PC-9 (cell line): ENCODE results near the gene CPXM1. TPM values are rescaled to one million over a fixed set of nuclear protein-coding genes. Genes with fewer than 3 reads are reported as not detected.
"Not testable (repeated sequence)": the region's sequence is repeated elsewhere in the genome, so short reads cannot be mapped to it uniquely, and the experiment has no call there.

Experiments
- BruUV-seq: library from RNA; stranded (reverse); fragments of 400-500 nt; replicated peaks from 2 replicates; lab custom pipeline; 2021; lab: Mats Ljungman, UMichigan
- CTCF ChIA-PET: fragments of 300-600 bp; sonication (Branson Sonifier 250); formaldehyde crosslinking; loops from one replicate; lab custom pipeline; 2022; ENCODE audit warnings: antibody characterized with exemption; lab: Charles Lee
- POLR2A ChIA-PET: fragments of 300-600 bp; sonication (Branson Sonifier 250); formaldehyde crosslinking; loops from one replicate; lab custom pipeline; 2022; ENCODE audit warnings: antibody characterized with exemption; ENCODE audit not compliant: unreplicated experiment; lab: Charles Lee
- DNase-seq, 2 experiments: peaks; one replicate each; pipeline versions ENCODE4 v3.0.0 to v3.0.0-alpha.2; 2015 to 2022; ENCODE audit warnings: mixed read lengths in 1 of 2
- H2AFZ ChIP-seq: fragments of 200-600 bp; sonication (generic); 2 replicates; pipeline ENCODE4 v1.8.1; 2017; ENCODE audit warnings: antibody characterized with exemption
- H3F3A ChIP-seq: fragments of 200-600 bp; sonication (generic); 2 replicates; pipeline ENCODE4 v1.8.1; 2017; ENCODE audit warnings: antibody characterized with exemption, mild to moderate bottlenecking, low read depth; ENCODE audit not compliant: insufficient read depth
- H3K27ac ChIP-seq: fragments of 200-600 bp; sonication (generic); 2 replicates; pipeline ENCODE4 v1.6.1; 2016; ENCODE audit warnings: mixed run types
- H3K27me3 ChIP-seq: fragments of 200-600 bp; sonication (generic); 2 replicates; pipeline ENCODE4 v1.6.1; 2016; ENCODE audit warnings: low read depth, mixed run types; ENCODE audit not compliant: insufficient read depth
- H3K36me3 ChIP-seq: fragments of 200-600 bp; sonication (generic); 2 replicates; pipeline ENCODE4 v1.6.1; 2016; ENCODE audit warnings: low read depth, mixed run types
- H3K4me1 ChIP-seq: fragments of 200-600 bp; sonication (generic); replicated peaks from 2 replicates; pipeline ENCODE4 v1.6.1; 2016; ENCODE audit warnings: mixed run types; ENCODE audit not compliant: insufficient read depth
- H3K4me2 ChIP-seq: fragments of 200-600 bp; sonication (generic); 2 replicates; pipeline ENCODE4 v1.6.1; 2017; ENCODE audit warnings: mixed run types
- H3K4me3 ChIP-seq: fragments of 200-600 bp; sonication (generic); 2 replicates; pipeline ENCODE4 v1.6.1; 2016; ENCODE audit warnings: mixed run types
- H3K79me2 ChIP-seq: fragments of 200-600 bp; sonication (generic); 2 replicates; pipeline ENCODE4 v1.6.1; 2017; ENCODE audit warnings: low read depth, mixed run types
- H3K9me2 ChIP-seq: fragments of 200-600 bp; sonication (generic); 2 replicates; pipeline ENCODE4 v1.8.1; 2017; ENCODE audit warnings: mild to moderate bottlenecking; ENCODE audit not compliant: insufficient read depth
- H3K9me3 ChIP-seq: fragments of 200-600 bp; sonication (generic); 2 replicates; pipeline ENCODE4 v1.8.1; 2016; ENCODE audit warnings: low read depth; ENCODE audit not compliant: insufficient read depth
- H4K20me1 ChIP-seq: fragments of 200-600 bp; sonication (generic); 2 replicates; pipeline ENCODE4 v1.8.1; 2017; ENCODE audit not compliant: insufficient read depth
- EZH2 ChIP-seq: fragments of 200-600 bp; sonication (generic); IDR thresholded peaks from 2 replicates; pipeline ENCODE4 v1.8.0; 2017; ENCODE audit warnings: antibody characterized with exemption, low read depth
- intact Hi-C: fragments of 100-400 bp; cut with micrococcal nuclease; formaldehyde crosslinking; loops from one replicate; pipeline ENCODE4 v1.10.0; 2022; ENCODE audit not compliant: unreplicated experiment
- total RNA-seq: library from RNA; stranded (reverse); gene quantifications from 2 replicates; pipeline ENCODE4 v1.2.3, GENCODE V29; 2021
- TF ChIP-seq, protein P1 (sequence below): fragments of 200-600 bp; sonication (generic); conservative IDR thresholded peaks from 2 replicates; pipeline ENCODE4 v1.6.1; 2017; ENCODE audit warnings: mixed run types, antibody characterized with exemption, mild to moderate bottlenecking, moderate library complexity

CPXM1 gene
- total RNA-seq, 1 experiment from 2014 or later, result not detected

DNA sequence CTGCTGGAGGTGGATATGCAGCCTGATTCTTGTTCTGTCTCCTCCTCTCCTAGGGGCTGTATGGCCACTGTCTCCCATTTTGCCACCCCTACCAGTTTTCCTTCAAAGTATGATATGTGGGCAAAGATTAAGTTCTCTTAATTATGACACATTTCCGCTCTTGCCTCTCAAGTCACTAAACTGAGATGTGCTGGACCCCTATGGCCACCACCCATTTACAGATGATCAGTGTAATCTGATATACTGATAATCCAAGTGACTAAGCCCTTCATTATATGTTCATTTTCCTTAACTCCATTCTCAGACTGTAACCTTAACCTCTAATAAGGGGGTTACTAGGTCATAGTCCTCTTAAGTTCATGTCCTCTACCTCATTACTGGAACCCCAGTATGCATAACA is 13.6 kb upstream of the CPXM1 start:
- DNase-seq, result peak in 1 of 2 experiments; percentile 69
- Histone ChIP-seq H3K9me3 (no peaks in the 10 kb centered on the region), H3K36me3 (no peaks in the 10 kb centered on the region), H3F3A (peaks cover 21% of the 10 kb centered on the region), H2AFZ (no peak overlapping the region), H3K27me3 (no peaks in the 10 kb centered on the region), H3K4me2 (peak overlapping the region; percentile 71), H4K20me1 (no peaks in the 10 kb centered on the region), H3K4me3 (no peak overlapping the region), H3K79me2 (no peaks in the 10 kb centered on the region), H3K27ac (peak overlapping the region; percentile 63), H3K9me2 (no peaks in the 10 kb centered on the region), H3K4me1 (peaks cover 28% of the 10 kb centered on the region)
- ChIA-PET CTCF (interaction anchor here (1.2 kb wide), 1 partner anchor 46 kb away, joined by 3 read pairs; no protein-coding TSS in a partner anchor), POLR2A (interaction anchor here (0.6 kb wide), 1 partner anchor 394 kb away, joined by 24 read pairs; no protein-coding TSS in a partner anchor)
- no TSS peak for BruUV-seq
- intact Hi-C loops, result loop anchor here (1.0 kb wide), 1 partner anchor 46 kb away; no protein-coding TSS in a partner anchor
- TF ChIP-seq EZH2, result no peak
- TF ChIP-seq, protein P1, sequence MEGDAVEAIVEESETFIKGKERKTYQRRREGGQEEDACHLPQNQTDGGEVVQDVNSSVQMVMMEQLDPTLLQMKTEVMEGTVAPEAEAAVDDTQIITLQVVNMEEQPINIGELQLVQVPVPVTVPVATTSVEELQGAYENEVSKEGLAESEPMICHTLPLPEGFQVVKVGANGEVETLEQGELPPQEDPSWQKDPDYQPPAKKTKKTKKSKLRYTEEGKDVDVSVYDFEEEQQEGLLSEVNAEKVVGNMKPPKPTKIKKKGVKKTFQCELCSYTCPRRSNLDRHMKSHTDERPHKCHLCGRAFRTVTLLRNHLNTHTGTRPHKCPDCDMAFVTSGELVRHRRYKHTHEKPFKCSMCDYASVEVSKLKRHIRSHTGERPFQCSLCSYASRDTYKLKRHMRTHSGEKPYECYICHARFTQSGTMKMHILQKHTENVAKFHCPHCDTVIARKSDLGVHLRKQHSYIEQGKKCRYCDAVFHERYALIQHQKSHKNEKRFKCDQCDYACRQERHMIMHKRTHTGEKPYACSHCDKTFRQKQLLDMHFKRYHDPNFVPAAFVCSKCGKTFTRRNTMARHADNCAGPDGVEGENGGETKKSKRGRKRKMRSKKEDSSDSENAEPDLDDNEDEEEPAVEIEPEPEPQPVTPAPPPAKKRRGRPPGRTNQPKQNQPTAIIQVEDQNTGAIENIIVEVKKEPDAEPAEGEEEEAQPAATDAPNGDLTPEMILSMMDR, result no peak

DNA sequence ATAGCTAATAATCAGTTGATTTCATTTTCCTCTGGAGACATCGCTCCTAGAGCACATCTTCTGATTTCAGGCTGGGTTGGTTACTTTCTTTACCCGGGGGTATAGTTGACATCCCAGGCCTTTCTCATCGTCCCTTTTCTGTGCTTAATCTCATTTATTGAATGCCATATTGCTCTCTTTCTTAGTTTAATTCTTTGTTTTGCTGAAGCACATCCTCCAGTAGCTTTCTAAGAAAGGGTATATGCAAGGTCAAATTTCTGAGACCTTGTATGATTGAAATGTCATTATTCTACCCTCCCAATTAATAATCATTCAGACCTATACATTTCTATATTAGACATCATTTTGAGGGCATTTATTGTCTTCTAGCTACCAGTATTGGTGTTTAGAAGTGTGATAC is 11.8 kb upstream of the CPXM1 start:
- no TSS peak for BruUV-seq
- H3K9me3 ChIP-seq, result no peaks in the 10 kb centered on the region
- peaks cover 28% of the 10 kb centered on the region for H3K4me1 ChIP-seq
- H3K36me3 ChIP-seq, result no peaks in the 10 kb centered on the region
- CTCF ChIA-PET, result no interaction called here
- H3K4me2 ChIP-seq, result no peak overlapping the region
- no peak for DNase-seq
- H3K9me2 ChIP-seq, result no peaks in the 10 kb centered on the region
- H2AFZ ChIP-seq, result no peak overlapping the region
- peaks cover 21% of the 10 kb centered on the region for H3F3A ChIP-seq
- H3K4me3 ChIP-seq, result no peak overlapping the region
- TF ChIP-seq, protein P1, result no peak
- no peak for TF ChIP-seq EZH2
- no peaks in the 10 kb centered on the region for H3K79me2 ChIP-seq
- POLR2A ChIA-PET, result no interaction called here
- no peaks in the 10 kb centered on the region for H4K20me1 ChIP-seq
- intact Hi-C loops, result no loop called here
- no peaks in the 10 kb centered on the region for H3K27me3 ChIP-seq
- H3K27ac ChIP-seq, result no peak overlapping the region

DNA sequence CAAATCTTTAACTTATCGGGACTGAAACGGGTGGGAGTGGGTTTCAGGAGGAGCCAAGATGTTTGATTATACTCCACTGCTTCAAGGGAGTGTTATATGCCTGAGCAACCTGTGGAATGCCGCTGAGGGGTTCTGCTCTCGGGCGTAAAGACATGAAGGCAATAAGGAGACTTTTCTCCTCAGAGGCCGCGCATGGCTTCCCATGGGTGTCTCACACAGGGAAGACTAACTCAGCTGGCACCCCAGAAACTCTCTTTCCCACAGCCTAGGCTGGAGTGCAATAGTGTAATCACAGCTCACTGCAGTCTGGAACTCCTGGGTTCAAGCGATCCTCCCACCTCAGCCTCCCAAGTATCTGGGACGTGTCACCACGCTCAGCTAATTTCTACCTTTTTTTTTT is 9.3 kb upstream of the CPXM1 start:
- POLR2A ChIA-PET, result no interaction called here
- TF ChIP-seq EZH2, result no peak
- TF ChIP-seq, protein P1, result no peak
- no peaks in the 10 kb centered on the region for H3K9me3 ChIP-seq
- H3K9me2 ChIP-seq, result no peaks in the 10 kb centered on the region
- no peaks in the 10 kb centered on the region for H3K36me3 ChIP-seq
- intact Hi-C loops, result no loop called here
- H3F3A ChIP-seq, result peaks cover 14% of the 10 kb centered on the region
- no peak for DNase-seq
- no peak overlapping the region for H2AFZ ChIP-seq
- H3K4me1 ChIP-seq, result peaks cover 16% of the 10 kb centered on the region
- BruUV-seq, result no TSS peak
- peaks cover 19% of the 10 kb centered on the region for H3K27me3 ChIP-seq
- H3K27ac ChIP-seq, result no peak overlapping the region
- no peaks in the 10 kb centered on the region for H4K20me1 ChIP-seq
- H3K4me2 ChIP-seq, result no peak overlapping the region
- H3K4me3 ChIP-seq, result no peak overlapping the region
- no peaks in the 10 kb centered on the region for H3K79me2 ChIP-seq
- CTCF ChIA-PET, result no interaction called here

DNA sequence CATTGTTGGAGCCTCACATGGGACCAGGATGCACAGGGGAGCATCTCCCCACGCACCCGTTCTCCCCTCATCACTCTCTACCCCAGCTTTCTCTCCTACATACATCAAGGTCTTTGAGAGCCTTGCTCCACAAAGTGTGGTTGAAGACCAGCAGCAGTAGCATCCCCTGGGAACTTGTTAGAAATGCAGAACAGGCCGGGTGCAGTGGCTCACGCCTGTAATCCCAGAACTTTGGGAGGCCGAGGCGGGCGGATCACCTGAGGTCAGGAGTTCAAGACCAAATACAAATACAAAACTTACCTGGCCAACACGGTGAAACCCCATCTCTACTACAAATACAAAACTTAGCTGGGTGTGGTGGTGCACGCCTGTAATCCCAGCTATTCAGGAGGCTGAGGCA is 7.5 kb upstream of the CPXM1 start:
- H3K4me1 ChIP-seq, H3K36me3 ChIP-seq, H3K4me2 ChIP-seq, H3K9me3 ChIP-seq, H3F3A ChIP-seq, intact Hi-C loops, H3K9me2 ChIP-seq, DNase-seq, CTCF ChIA-PET, H3K27ac ChIP-seq, H2AFZ ChIP-seq, POLR2A ChIA-PET, H3K79me2 ChIP-seq, BruUV-seq, H3K4me3 ChIP-seq, H4K20me1 ChIP-seq: not testable (repeated sequence)
- H3K27me3 ChIP-seq, result peaks cover 29% of the 10 kb centered on the region
